Lower leg skin (tissue), 3 donors: ENCODE results near the gene FAM217A.

Source experiments
- POLR2A ChIP-seq, 2 donors: fragments of 450-650 bp; IDR thresholded peaks; one replicate each; pipeline ENCODE4 v1.6.1; 2016 to 2017; ENCODE audit warnings: antibody characterized with exemption in 2 of 2, mild to moderate bottlenecking in 1 of 2, moderate library complexity in 1 of 2
- TF ChIP-seq, protein P1 (sequence below), 3 donors: fragments of 450-650 bp; IDR thresholded peaks; one replicate each; pipeline ENCODE4 v1.5.1; 2016; ENCODE audit warnings: antibody characterized with exemption in 3 of 3, mild to moderate bottlenecking in 3 of 3, moderate library complexity in 2 of 3

DNA sequence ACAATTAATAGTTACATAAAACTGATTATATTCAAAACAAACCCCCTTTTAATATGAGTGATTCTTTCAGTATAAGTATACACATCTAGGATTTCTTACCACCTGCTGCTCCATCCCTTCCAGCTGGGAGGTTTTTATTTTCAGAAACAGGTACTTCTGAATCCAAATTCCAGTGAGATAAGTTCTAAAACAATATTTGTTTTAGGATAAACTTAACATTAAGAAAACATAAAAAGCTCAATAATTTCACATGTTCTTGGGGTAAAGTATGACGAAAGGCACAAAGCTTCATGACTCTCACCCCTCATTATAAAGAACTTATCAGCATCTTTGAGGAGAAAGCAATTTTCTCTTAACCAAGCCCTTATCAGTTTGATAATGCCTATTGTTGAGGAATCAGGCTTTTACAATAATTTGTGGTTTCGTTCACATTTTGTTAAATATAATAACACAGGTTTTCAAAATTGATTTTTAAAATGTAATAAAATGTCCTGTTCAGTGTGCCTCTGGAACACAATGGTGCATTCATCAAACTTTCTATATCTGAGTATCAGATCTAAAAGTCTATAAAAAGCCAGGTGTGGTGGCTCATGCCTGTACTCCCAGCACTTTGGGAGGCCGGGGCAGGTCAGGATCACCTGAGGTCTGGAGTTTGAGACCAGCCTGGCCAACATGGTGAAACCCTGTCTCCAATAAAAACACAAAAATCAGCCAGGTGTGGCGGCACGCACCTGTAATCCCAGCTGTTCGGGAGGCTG, 4.3 kb downstream of the FAM217A start:
- TF ChIP-seq, protein P1, sequence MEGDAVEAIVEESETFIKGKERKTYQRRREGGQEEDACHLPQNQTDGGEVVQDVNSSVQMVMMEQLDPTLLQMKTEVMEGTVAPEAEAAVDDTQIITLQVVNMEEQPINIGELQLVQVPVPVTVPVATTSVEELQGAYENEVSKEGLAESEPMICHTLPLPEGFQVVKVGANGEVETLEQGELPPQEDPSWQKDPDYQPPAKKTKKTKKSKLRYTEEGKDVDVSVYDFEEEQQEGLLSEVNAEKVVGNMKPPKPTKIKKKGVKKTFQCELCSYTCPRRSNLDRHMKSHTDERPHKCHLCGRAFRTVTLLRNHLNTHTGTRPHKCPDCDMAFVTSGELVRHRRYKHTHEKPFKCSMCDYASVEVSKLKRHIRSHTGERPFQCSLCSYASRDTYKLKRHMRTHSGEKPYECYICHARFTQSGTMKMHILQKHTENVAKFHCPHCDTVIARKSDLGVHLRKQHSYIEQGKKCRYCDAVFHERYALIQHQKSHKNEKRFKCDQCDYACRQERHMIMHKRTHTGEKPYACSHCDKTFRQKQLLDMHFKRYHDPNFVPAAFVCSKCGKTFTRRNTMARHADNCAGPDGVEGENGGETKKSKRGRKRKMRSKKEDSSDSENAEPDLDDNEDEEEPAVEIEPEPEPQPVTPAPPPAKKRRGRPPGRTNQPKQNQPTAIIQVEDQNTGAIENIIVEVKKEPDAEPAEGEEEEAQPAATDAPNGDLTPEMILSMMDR (IDR thresholded peaks at IDR 0.05) = no peak
- TF ChIP-seq POLR2A (IDR thresholded peaks at IDR 0.05) = no peak
